Endothelial cell of umbilical vein (primary cell): ENCODE data around the gene SULT1C3.

Source experiments
- CTCF ChIP-seq, 2 donors: IDR thresholded peaks; 1 replicate in 1 of 2; 2 replicates in 1 of 2; pipeline ENCODE4 v1.5.1; 2011; ENCODE audit warnings: low read length in 2 of 2, mild to moderate bottlenecking in 2 of 2, moderate library complexity in 2 of 2, control low read depth in 1 of 2, inconsistent platforms in 1 of 2, low read depth in 1 of 2; ENCODE audit not compliant: insufficient read depth in 1 of 2; ENCODE audit errors: extremely low read depth in 1 of 2
- EZH2 ChIP-seq: IDR thresholded peaks from 2 replicates; pipeline ENCODE4 v1.6.1; 2012; ENCODE audit warnings: borderline replicate concordance, low read depth, mild to moderate bottlenecking, moderate library complexity, low read length, inconsistent platforms; ENCODE audit not compliant: severe bottlenecking
- JUN ChIP-seq: IDR thresholded peaks from 2 replicates; pipeline ENCODE4 v1.6.1; 2011; ENCODE audit warnings: borderline replicate concordance, low read depth; ENCODE audit not compliant: insufficient read length, insufficient read depth
- MYC ChIP-seq: IDR thresholded peaks from one replicate; pipeline ENCODE4 v1.6.1; 2011; ENCODE audit warnings: mild to moderate bottlenecking, low read depth, low read length
- POLR2A ChIP-seq: IDR thresholded peaks from 2 replicates; pipeline ENCODE4 v1.6.1; 2012; ENCODE audit warnings: low read depth, mild to moderate bottlenecking, control low read depth, low read length
- POLR2AphosphoS5 ChIP-seq: IDR thresholded peaks from 2 replicates; pipeline ENCODE4 v1.6.1; 2012; ENCODE audit warnings: low read depth, mild to moderate bottlenecking, control low read depth, low read length, moderate library complexity; ENCODE audit not compliant: insufficient read depth
- TF ChIP-seq, protein P1 (sequence below): IDR thresholded peaks from 2 replicates; pipeline ENCODE4 v1.6.1; 2011; ENCODE audit not compliant: insufficient read depth, insufficient read length

DNA sequence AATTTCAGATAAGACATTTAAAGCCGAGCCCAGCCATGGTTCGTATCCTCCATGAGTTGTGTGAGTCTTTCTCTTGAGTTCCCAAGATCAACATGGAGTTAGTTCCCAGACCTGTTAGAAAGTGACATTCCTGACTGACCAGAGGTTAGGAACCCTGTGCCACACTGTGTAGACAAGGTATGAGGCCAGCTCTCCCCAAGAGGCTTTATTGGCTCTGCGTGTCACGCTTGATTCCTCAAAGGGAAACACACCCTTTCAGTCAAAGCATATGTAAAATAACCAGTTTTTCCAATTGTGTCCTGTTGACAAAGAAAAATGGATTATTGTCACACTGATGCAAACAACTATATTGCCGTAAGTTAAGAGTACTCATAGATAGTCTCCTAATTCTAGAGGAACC is 1.2 kb downstream of the SULT1C3 start:
- TF ChIP-seq POLR2A (no peak), CTCF (IDR thresholded peaks at IDR 0.05; ENCODE audit: extremely low read depth in 1 of 2, insufficient read depth in 1 of 2, low read depth in 1 of 2, low read length in 2 of 2) (no peak), EZH2 (no peak), JUN (no peak), POLR2AphosphoS5 (no peak), MYC (no peak)
- TF ChIP-seq, protein P1, sequence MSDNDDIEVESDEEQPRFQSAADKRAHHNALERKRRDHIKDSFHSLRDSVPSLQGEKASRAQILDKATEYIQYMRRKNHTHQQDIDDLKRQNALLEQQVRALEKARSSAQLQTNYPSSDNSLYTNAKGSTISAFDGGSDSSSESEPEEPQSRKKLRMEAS: no peak
